K562 (cell line): ENCODE measurements around the gene TBC1D1. TPM values are rescaled to one million over a fixed set of nuclear protein-coding genes. Genes with fewer than 3 reads are reported as not detected.

Experiments used
- ARID3A ChIP-seq: IDR thresholded peaks from 2 replicates; pipeline ENCODE4 v1.6.1; 2012; ENCODE audit warnings: low read depth, low read length, improper control_type of control experiment, borderline replicate concordance
- BRF1 ChIP-seq: IDR thresholded peaks from 3 replicates; pipeline ENCODE4 v1.6.1; 2011; ENCODE audit warnings: borderline replicate concordance, mild to moderate bottlenecking; ENCODE audit not compliant: insufficient read length; ENCODE audit errors: extremely low read depth
- CHCHD3 ChIP-seq: fragments of 250-450 bp; sonication (Bioruptor Pico); IDR thresholded peaks from 2 replicates; pipeline ENCODE4 v2.1.2; 2022; ENCODE audit warnings: mild to moderate bottlenecking
- CHD4 ChIP-seq: fragments of 200-600 bp; sonication (generic); IDR thresholded peaks from 3 replicates; pipeline ENCODE4 v1.6.1; 2012; ENCODE audit warnings: low read depth, mild to moderate bottlenecking, mixed read lengths, low read length, inconsistent platforms; ENCODE audit not compliant: insufficient read depth, insufficient replicate concordance, poor library complexity, severe bottlenecking
- ETS2 ChIP-seq: IDR thresholded peaks from 2 replicates; pipeline ENCODE4 v1.6.1; 2016; ENCODE audit warnings: borderline replicate concordance, missing genetic modification characterization, mild to moderate bottlenecking, moderate library complexity, missing compliant biosample characterization; ENCODE audit not compliant: poor library complexity, severe bottlenecking
- HNRNPL ChIP-seq: fragments of 200-400 bp; formaldehyde crosslinking; IDR thresholded peaks from 2 replicates; pipeline ENCODE4 v1.6.1; 2017; ENCODE audit warnings: low read depth, mild to moderate bottlenecking, low read length
- ILK ChIP-seq: fragments of 450-650 bp; IDR thresholded peaks from 2 replicates; pipeline ENCODE4 v1.6.1; 2016; ENCODE audit warnings: missing genetic modification characterization, low read depth, mild to moderate bottlenecking, missing compliant biosample characterization, moderate library complexity, borderline replicate concordance
- POLR2A ChIP-seq: fragments of 450-650 bp; conservative IDR thresholded peaks from 2 replicates; pipeline ENCODE4 v1.6.1; 2016
- PTTG1 ChIP-seq: fragments of 450-650 bp; IDR thresholded peaks from 2 replicates; pipeline ENCODE4 v1.6.1; 2016; ENCODE audit warnings: low read depth, mild to moderate bottlenecking, missing genetic modification characterization, missing compliant biosample characterization
- RFX7 ChIP-seq: fragments of 250-450 bp; sonication (Bioruptor Pico); IDR thresholded peaks from 2 replicates; pipeline ENCODE4 v1.5.1; 2021; ENCODE audit warnings: mild to moderate bottlenecking
- ZNF449 ChIP-seq: fragments of 250-450 bp; sonication (Bioruptor Pico); IDR thresholded peaks from 2 replicates; pipeline ENCODE4 v1.8.0; 2022; ENCODE audit warnings: moderate library complexity, mild to moderate bottlenecking, inconsistent platforms
- ZNF780A ChIP-seq: fragments of 250-450 bp; sonication (Bioruptor Pico); IDR thresholded peaks from 2 replicates; pipeline ENCODE4 v1.5.0; 2021; ENCODE audit warnings: mild to moderate bottlenecking
- polyA plus RNA-seq, 8 experiments: library from polyadenylated mRNA; depleted of rRNA in 4 of 8; stranded (reverse) in 5 of 8; unstranded in 3 of 8; fragments of >200 nt; fragmentation: Nextera tagmentation in 2 of 8; fragmentation: Illumina TruSeq in 1 of 8; extraction: Ambion mirVana in 2 of 8; extraction: Trizol in 1 of 8; gene quantifications; 2 replicates each; pipeline versions ENCODE4 v1.2.1 to v1.2.3, GENCODE V29; 2011 to 2014; ENCODE audit warnings: inconsistent platforms in 1 of 8, missing spikeins in 1 of 8
- total RNA-seq, 7 experiments: library from RNA; depleted of rRNA in 6 of 7; stranded (reverse); fragments of >200 nt in 6 of 7; fragmentation: Illumina TruSeq in 2 of 7; extraction: Trizol in 2 of 7; gene quantifications; 2 replicates each; pipeline versions ENCODE4 v1.2.1 to v1.2.3, GENCODE V29; 2011 to 2021; ENCODE audit warnings: low replicate concordance in 1 of 7
- TF ChIP-seq, protein P1 (sequence below): fragments of 450-650 bp; formaldehyde crosslinking; IDR thresholded peaks from 2 replicates; pipeline ENCODE4 v1.4.0; 2022; ENCODE audit warnings: mild to moderate bottlenecking, moderate library complexity
- TF ChIP-seq, protein P2 (sequence below): fragments of 250-450 bp; sonication (Bioruptor Pico); IDR thresholded peaks from 2 replicates; pipeline ENCODE4 v1.5.0; 2021; ENCODE audit warnings: mild to moderate bottlenecking, borderline replicate concordance
- TF ChIP-seq, protein P3 (sequence below): sonication (generic); formaldehyde crosslinking; IDR thresholded peaks from 2 replicates; pipeline ENCODE4 v1.4.0; 2020; ENCODE audit warnings: mild to moderate bottlenecking, missing genetic modification reagents

The TBC1D1 gene
- total and polyA plus RNA-seq, 9 of the 15 experiments (the other 6 are each of a cell fraction or from before 2014, with no cell fraction given): 0.59 to 14.2 (median 8.8) TPM

GRCh38 chr4:38002451-38003071 is 111.7 kb downstream of the TBC1D1 start (continued):
- TF ChIP-seq, protein P1, sequence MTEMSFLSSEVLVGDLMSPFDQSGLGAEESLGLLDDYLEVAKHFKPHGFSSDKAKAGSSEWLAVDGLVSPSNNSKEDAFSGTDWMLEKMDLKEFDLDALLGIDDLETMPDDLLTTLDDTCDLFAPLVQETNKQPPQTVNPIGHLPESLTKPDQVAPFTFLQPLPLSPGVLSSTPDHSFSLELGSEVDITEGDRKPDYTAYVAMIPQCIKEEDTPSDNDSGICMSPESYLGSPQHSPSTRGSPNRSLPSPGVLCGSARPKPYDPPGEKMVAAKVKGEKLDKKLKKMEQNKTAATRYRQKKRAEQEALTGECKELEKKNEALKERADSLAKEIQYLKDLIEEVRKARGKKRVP (CRISPR knock-in tag): peak; percentile 58; the same call in 1 of the 2 replicates
- TF ChIP-seq ILK (tag): 0 out of 2 replicates have a peak, but pooled peaks have one; percentile 21
- TF ChIP-seq ZNF780A (CRISPR knock-in tag): no peak
- no peak for TF ChIP-seq BRF1
- no peak for TF ChIP-seq ARID3A
- TF ChIP-seq RFX7 (CRISPR knock-in tag): no peak
- TF ChIP-seq, protein P2, sequence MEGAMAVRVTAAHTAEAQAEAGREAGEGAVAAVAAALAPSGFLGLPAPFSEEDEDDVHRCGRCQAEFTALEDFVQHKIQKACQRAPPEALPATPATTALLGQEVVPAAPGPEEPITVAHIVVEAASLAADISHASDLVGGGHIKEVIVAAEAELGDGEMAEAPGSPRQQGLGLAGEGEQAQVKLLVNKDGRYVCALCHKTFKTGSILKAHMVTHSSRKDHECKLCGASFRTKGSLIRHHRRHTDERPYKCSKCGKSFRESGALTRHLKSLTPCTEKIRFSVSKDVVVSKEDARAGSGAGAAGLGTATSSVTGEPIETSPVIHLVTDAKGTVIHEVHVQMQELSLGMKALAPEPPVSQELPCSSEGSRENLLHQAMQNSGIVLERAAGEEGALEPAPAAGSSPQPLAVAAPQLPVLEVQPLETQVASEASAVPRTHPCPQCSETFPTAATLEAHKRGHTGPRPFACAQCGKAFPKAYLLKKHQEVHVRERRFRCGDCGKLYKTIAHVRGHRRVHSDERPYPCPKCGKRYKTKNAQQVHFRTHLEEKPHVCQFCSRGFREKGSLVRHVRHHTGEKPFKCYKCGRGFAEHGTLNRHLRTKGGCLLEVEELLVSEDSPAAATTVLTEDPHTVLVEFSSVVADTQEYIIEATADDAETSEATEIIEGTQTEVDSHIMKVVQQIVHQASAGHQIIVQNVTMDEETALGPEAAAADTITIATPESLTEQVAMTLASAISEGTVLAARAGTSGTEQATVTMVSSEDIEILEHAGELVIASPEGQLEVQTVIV (CRISPR knock-in tag): no peak
- TF ChIP-seq, protein P3, sequence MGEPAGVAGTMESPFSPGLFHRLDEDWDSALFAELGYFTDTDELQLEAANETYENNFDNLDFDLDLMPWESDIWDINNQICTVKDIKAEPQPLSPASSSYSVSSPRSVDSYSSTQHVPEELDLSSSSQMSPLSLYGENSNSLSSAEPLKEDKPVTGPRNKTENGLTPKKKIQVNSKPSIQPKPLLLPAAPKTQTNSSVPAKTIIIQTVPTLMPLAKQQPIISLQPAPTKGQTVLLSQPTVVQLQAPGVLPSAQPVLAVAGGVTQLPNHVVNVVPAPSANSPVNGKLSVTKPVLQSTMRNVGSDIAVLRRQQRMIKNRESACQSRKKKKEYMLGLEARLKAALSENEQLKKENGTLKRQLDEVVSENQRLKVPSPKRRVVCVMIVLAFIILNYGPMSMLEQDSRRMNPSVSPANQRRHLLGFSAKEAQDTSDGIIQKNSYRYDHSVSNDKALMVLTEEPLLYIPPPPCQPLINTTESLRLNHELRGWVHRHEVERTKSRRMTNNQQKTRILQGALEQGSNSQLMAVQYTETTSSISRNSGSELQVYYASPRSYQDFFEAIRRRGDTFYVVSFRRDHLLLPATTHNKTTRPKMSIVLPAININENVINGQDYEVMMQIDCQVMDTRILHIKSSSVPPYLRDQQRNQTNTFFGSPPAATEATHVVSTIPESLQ (CRISPR knock-in tag): no peak
- no peak for TF ChIP-seq CHCHD3
- TF ChIP-seq CHD4: no peak
- no peak for TF ChIP-seq POLR2A
- TF ChIP-seq HNRNPL: no peak
- peak; percentile 72 for TF ChIP-seq PTTG1
- TF ChIP-seq ETS2 (tag): no peak
- TF ChIP-seq ZNF449 (CRISPR knock-in tag): no peak
